IMR-90 (cell line): ENCODE measurements around the gene TMEM86B. TPM values are rescaled to one million over a fixed set of nuclear protein-coding genes. Genes with fewer than 3 reads are reported as not detected.
"Not testable (repeated sequence)": the region's sequence is repeated elsewhere in the genome, so short reads cannot be mapped to it uniquely, and the experiment has no call there.

Source experiments
- ATAC-seq: fragments of 200-7000 bp; cut with Tn5 transposase; 2 replicates; pipeline ENCODE4 v1.9.1; 2020; ENCODE audit warnings: low read depth, mild to moderate bottlenecking, moderate library complexity
- BruUV-seq: library from RNA; stranded (reverse); fragments of 400-500 nt; replicated peaks from 2 replicates; lab custom pipeline; 2021; lab: Mats Ljungman, UMichigan
- CTCF ChIA-PET: fragments of 300-600 bp; formaldehyde crosslinking; extraction: SDS; loops from one replicate; lab custom pipeline; 2021; ENCODE audit warnings: antibody characterized with exemption; lab: Yijun Ruan, JAX
- POLR2A ChIA-PET: fragments of 300-600 bp; sonication (Branson Sonifier 250); formaldehyde crosslinking; loops from one replicate; lab custom pipeline; 2022; ENCODE audit warnings: antibody characterized with exemption; ENCODE audit not compliant: unreplicated experiment; lab: Charles Lee
- DNase-seq: peaks from one replicate; pipeline ENCODE4 v3.0.0; 2013
- H2AFZ ChIP-seq: replicated peaks from 2 replicates; pipeline ENCODE3; 2013; ENCODE audit warnings: low read length, mild to moderate bottlenecking; ENCODE audit not compliant: poor library complexity
- H2AK5ac ChIP-seq: 2 replicates; pipeline ENCODE4 v1.6.1; 2013; ENCODE audit warnings: low read depth, low read length, inconsistent platforms
- H2AK9ac ChIP-seq: replicated peaks from 2 replicates; pipeline ENCODE3; 2013; ENCODE audit warnings: mild to moderate bottlenecking, low read depth, low read length, moderate library complexity; ENCODE audit not compliant: poor library complexity
- H2BK120ac ChIP-seq: 2 replicates; pipeline ENCODE4 v1.6.1; 2013; ENCODE audit warnings: low read depth, low read length, inconsistent platforms
- H2BK15ac ChIP-seq: 3 replicates; pipeline ENCODE4 v1.6.1; 2013; ENCODE audit warnings: low read depth, low read length, inconsistent platforms
- H2BK20ac ChIP-seq: 2 replicates; pipeline ENCODE4 v1.6.1; 2013; ENCODE audit warnings: low read depth, mild to moderate bottlenecking, inconsistent platforms, low read length, moderate library complexity
- H2BK5ac ChIP-seq: 2 replicates; pipeline ENCODE4 v1.6.1; 2013; ENCODE audit warnings: mild to moderate bottlenecking, low read depth, low read length, inconsistent platforms; ENCODE audit not compliant: poor library complexity, severe bottlenecking
- H3K14ac ChIP-seq: replicated peaks from 2 replicates; pipeline ENCODE4 v1.6.1; 2013; ENCODE audit warnings: low read depth, low read length, inconsistent platforms
- H3K18ac ChIP-seq: 2 replicates; pipeline ENCODE4 v1.6.1; 2013; ENCODE audit warnings: low read depth, low read length, control low read depth
- H3K23ac ChIP-seq: 2 replicates; pipeline ENCODE4 v1.6.1; 2013; ENCODE audit warnings: low read depth, low read length, inconsistent platforms
- H3K27ac ChIP-seq: 2 replicates; pipeline ENCODE4 v1.5.1; 2013; ENCODE audit warnings: mild to moderate bottlenecking, control low read depth, low read length; ENCODE audit not compliant: insufficient read depth
- H3K27me3 ChIP-seq: 2 replicates; pipeline ENCODE4 v1.6.1; 2013; ENCODE audit warnings: low read length; ENCODE audit not compliant: control insufficient read depth, insufficient read depth
- H3K36me3 ChIP-seq: 2 replicates; pipeline ENCODE4 v1.6.1; 2013; ENCODE audit warnings: low read length, mixed read lengths; ENCODE audit not compliant: control insufficient read depth, insufficient read depth
- H3K4ac ChIP-seq: 2 replicates; pipeline ENCODE4 v1.6.1; 2013; ENCODE audit warnings: low read depth, low read length, inconsistent platforms
- H3K4me1 ChIP-seq: 2 replicates; pipeline ENCODE4 v1.6.1; 2013; ENCODE audit warnings: low read length, mixed read lengths; ENCODE audit not compliant: control insufficient read depth, insufficient read depth
- H3K4me2 ChIP-seq: 2 replicates; pipeline ENCODE4 v1.6.1; 2013; ENCODE audit warnings: low read depth, mild to moderate bottlenecking, control low read depth, low read length, moderate library complexity
- H3K4me3 ChIP-seq: 2 replicates; pipeline ENCODE4 v1.5.1; 2013; ENCODE audit warnings: low read depth, mild to moderate bottlenecking, control low read depth, low read length, moderate library complexity; ENCODE audit not compliant: insufficient read depth
- H3K56ac ChIP-seq: 2 replicates; pipeline ENCODE4 v1.6.1; 2013; ENCODE audit warnings: low read length, inconsistent platforms; ENCODE audit not compliant: insufficient read depth; ENCODE audit errors: extremely low read depth
- H3K79me1 ChIP-seq, 2 experiments: 2 replicates each; pipeline ENCODE4 v1.6.1; 2013; ENCODE audit warnings: low read length in 2 of 2, inconsistent platforms in 1 of 2, low read depth in 1 of 2
- H3K9ac ChIP-seq: 2 replicates; pipeline ENCODE4 v1.6.1; 2013; ENCODE audit warnings: low read depth, low read length, control low read depth
- H3K9me1 ChIP-seq: 2 replicates; pipeline ENCODE4 v1.6.1; 2013; ENCODE audit warnings: low read length, inconsistent platforms; ENCODE audit not compliant: insufficient read depth
- H3K9me3 ChIP-seq: 2 replicates; pipeline ENCODE4 v1.6.1; 2013; ENCODE audit warnings: low read length; ENCODE audit not compliant: control insufficient read depth, insufficient read depth
- H4K20me1 ChIP-seq: 2 replicates; pipeline ENCODE4 v1.6.1; 2013; ENCODE audit warnings: low read length, inconsistent platforms; ENCODE audit not compliant: insufficient read depth
- H4K5ac ChIP-seq: 2 replicates; pipeline ENCODE4 v1.6.1; 2013; ENCODE audit warnings: mild to moderate bottlenecking, low read depth, low read length, control low read depth
- H4K8ac ChIP-seq, 2 experiments: 2 replicates each; pipeline ENCODE4 v1.6.1; 2013; ENCODE audit warnings: low read depth in 2 of 2, low read length in 2 of 2, control low read depth in 1 of 2, inconsistent platforms in 1 of 2
- H4K91ac ChIP-seq: 2 replicates; pipeline ENCODE4 v1.6.1; 2013; ENCODE audit warnings: low read depth, low read length, inconsistent platforms; ENCODE audit not compliant: insufficient read depth
- RAD21 ChIP-seq: IDR thresholded peaks from 2 replicates; pipeline ENCODE4 v1.6.1; 2012; ENCODE audit warnings: low read length, improper control_type of control experiment
- WGBS, 2 experiments: methylation state at CpG; one replicate each; pipeline versions ENCODE4 v1.1.5 to v1.1.7; 2013; ENCODE audit warnings: missing lambda C conversion rate in 2 of 2; ENCODE audit not compliant: insufficient read length in 1 of 2; ENCODE audit errors: extremely low coverage in 2 of 2; 5-methylcytosine and 5-hydroxymethylcytosine counted together
- dilution Hi-C: fragments of 300-500 bp; cut with HindIII; formaldehyde crosslinking; loops from one replicate; pipeline ENCODE4 v1.14.3; 2018; ENCODE audit warnings: low sequenced_read_pairs; ENCODE audit not compliant: unreplicated experiment
- in situ Hi-C: fragments of 300-500 bp; cut with MboI; formaldehyde crosslinking; loops from 3 replicates; pipeline ENCODE4 v1.14.3; 2019; ENCODE audit warnings: low sequenced_read_pairs, inconsistent platforms, mixed read lengths
- intact Hi-C: fragments of 100-400 bp; cut with micrococcal nuclease; formaldehyde crosslinking; loops from 2 replicates; pipeline ENCODE4 v1.10.0; 2022
- polyA plus RNA-seq, 3 experiments: library from polyadenylated mRNA; depleted of rRNA; stranded (reverse); fragments of >200 nt; gene quantifications; 2 replicates each; pipeline ENCODE4 v1.2.3, GENCODE V29; 2012; ENCODE audit warnings: low replicate concordance in 1 of 3
- total RNA-seq: library from RNA; depleted of rRNA; stranded (reverse); fragments of >200 nt; gene quantifications from 2 replicates; pipeline ENCODE4 v1.2.3, GENCODE V29; 2012
- TF ChIP-seq, protein P1 (sequence below): conservative IDR thresholded peaks from 2 replicates; pipeline ENCODE4 v1.5.1; 2012; ENCODE audit warnings: mild to moderate bottlenecking, low read depth, low read length, improper control_type of control experiment

TMEM86B gene
- total and polyA plus RNA-seq, 2 of the 4 experiments (the other 2 are of a cell fraction) = 0.18 to 2.4 TPM

DNA sequence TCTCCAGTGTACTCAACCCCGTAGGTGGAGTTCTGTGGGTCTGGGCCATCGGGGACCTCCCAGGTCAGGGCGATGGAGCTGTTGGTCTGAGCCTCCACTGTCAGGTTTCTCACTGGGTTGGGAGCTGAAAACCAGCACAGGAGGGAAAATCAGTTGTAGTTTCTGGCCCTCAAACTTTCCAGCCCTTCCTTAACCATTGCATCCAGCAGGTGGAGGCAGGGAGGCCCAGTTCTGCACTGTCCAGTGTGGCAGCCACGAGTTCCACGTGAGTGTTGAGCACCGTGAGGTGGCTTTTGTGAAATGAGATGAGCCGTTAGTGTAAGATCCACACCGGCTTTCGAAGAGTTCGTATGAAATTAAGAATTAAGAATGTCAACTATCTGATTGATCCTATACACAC is 26.4 kb downstream of the TMEM86B start:
- no CpG with 5 or more reads among the region's 10 CpGs for WGBS, 2 experiments
- DNase-seq = not testable (repeated sequence)

More for the DNA sequence above, 26.4 kb downstream of the TMEM86B start:
- ATAC-seq, H2BK120ac ChIP-seq, H3K4me2 ChIP-seq, H2AFZ ChIP-seq, H3K27ac ChIP-seq, H2AK5ac ChIP-seq, H3K4ac ChIP-seq, H4K91ac ChIP-seq, H3K9me3 ChIP-seq, H2BK15ac ChIP-seq, POLR2A ChIA-PET, dilution Hi-C loops, H4K8ac ChIP-seq, in situ Hi-C loops, H3K23ac ChIP-seq, H3K4me3 ChIP-seq, H3K27me3 ChIP-seq, H3K56ac ChIP-seq, H4K5ac ChIP-seq, H3K9ac ChIP-seq, H3K9me1 ChIP-seq, H4K20me1 ChIP-seq, CTCF ChIA-PET, H2BK5ac ChIP-seq, intact Hi-C loops, H3K79me1 ChIP-seq, H2AK9ac ChIP-seq, H3K14ac ChIP-seq, H2BK20ac ChIP-seq, BruUV-seq, H3K18ac ChIP-seq, H3K36me3 ChIP-seq, H3K4me1 ChIP-seq: not testable (repeated sequence)
- TF ChIP-seq, protein P1, sequence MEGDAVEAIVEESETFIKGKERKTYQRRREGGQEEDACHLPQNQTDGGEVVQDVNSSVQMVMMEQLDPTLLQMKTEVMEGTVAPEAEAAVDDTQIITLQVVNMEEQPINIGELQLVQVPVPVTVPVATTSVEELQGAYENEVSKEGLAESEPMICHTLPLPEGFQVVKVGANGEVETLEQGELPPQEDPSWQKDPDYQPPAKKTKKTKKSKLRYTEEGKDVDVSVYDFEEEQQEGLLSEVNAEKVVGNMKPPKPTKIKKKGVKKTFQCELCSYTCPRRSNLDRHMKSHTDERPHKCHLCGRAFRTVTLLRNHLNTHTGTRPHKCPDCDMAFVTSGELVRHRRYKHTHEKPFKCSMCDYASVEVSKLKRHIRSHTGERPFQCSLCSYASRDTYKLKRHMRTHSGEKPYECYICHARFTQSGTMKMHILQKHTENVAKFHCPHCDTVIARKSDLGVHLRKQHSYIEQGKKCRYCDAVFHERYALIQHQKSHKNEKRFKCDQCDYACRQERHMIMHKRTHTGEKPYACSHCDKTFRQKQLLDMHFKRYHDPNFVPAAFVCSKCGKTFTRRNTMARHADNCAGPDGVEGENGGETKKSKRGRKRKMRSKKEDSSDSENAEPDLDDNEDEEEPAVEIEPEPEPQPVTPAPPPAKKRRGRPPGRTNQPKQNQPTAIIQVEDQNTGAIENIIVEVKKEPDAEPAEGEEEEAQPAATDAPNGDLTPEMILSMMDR = 0 out of 2 replicates have a peak, but pooled peaks have one; percentile 11
- TF ChIP-seq RAD21 = peak; percentile 12; the same call in 1 of the 2 replicates
